Measurements from ENCODE around the gene TNFRSF11A. TPM values are rescaled to one million over a fixed set of nuclear protein-coding genes. Genes with fewer than 3 reads are reported as not detected.

TNFRSF11A gene
- total RNA-seq, 2 experiments from 2014 or later, result 8.0 to 9.7 TPM

GRCh38 chr18:62366992-62367391, 41.9 kb downstream of the TNFRSF11A start:
- no peak for DNase-seq
- no peak overlapping the region for H3K4me3 Mint-ChIP-seq
- peaks cover 46% of the 10 kb centered on the region for H3K36me3 Mint-ChIP-seq
- CTCF ChIA-PET, result no interaction called here
- H3K9me3 Mint-ChIP-seq (ENCODE audit: low read depth), result no peaks in the 10 kb centered on the region
- ATAC-seq, result no peak
- no peak overlapping the region for H3K27ac Mint-ChIP-seq
- peaks cover 68% of the 10 kb centered on the region for H3K4me1 Mint-ChIP-seq
- H3K27me3 Mint-ChIP-seq, result no peaks in the 10 kb centered on the region

- DNase-seq, result no peak
- H3K4me1 Mint-ChIP-seq, result peaks cover 74% of the 10 kb centered on the region
- H3K27ac Mint-ChIP-seq, result peak overlapping the region; percentile 51
- no peaks in the 10 kb centered on the region for H3K27me3 Mint-ChIP-seq
- peak; percentile 77 for ATAC-seq
- CTCF ChIA-PET, result interaction anchor here (0.8 to 1.4 kb wide), 3 partner anchors 44 to 53 kb away, joined by 3 to 4 read pairs (median 3); no protein-coding TSS in a partner anchor
- H3K4me3 Mint-ChIP-seq, result peak overlapping the region; percentile 8
- H3K36me3 Mint-ChIP-seq, result peaks cover 52% of the 10 kb centered on the region
- H3K9me3 Mint-ChIP-seq (ENCODE audit: low read depth), result no peaks in the 10 kb centered on the region
These were observed 43.0 kb downstream of the TNFRSF11A start for GRCh38 chr18:62368100-62368499.

- H3K4me1 Mint-ChIP-seq, result peaks cover 76% of the 10 kb centered on the region
- no peak overlapping the region for H3K27ac Mint-ChIP-seq
- DNase-seq, result no peak
- H3K9me3 Mint-ChIP-seq (ENCODE audit: low read depth), result no peaks in the 10 kb centered on the region
- CTCF ChIA-PET, result interaction anchor here (1.4 kb wide), 1 partner anchor 52 kb away, joined by 4 read pairs; no protein-coding TSS in a partner anchor
- H3K4me3 Mint-ChIP-seq, result no peak overlapping the region
- H3K36me3 Mint-ChIP-seq, result peaks cover 49% of the 10 kb centered on the region
- H3K27me3 Mint-ChIP-seq, result no peaks in the 10 kb centered on the region
- no peak for ATAC-seq
These were observed 44.1 kb downstream of the TNFRSF11A start for GRCh38 chr18:62369129-62369644.

- no peaks in the 10 kb centered on the region for H3K27me3 Mint-ChIP-seq
These were observed 45.3 kb downstream of the TNFRSF11A start for GRCh38 chr18:62370366-62370765.

GRCh38 chr18:62371436-62371835, 46.3 kb downstream of the TNFRSF11A start:
- DNase-seq (no peak), ATAC-seq (no peak)
- Mint-ChIP-seq H3K27ac (no peak overlapping the region), H3K27me3 (no peaks in the 10 kb centered on the region), H3K9me3 (ENCODE audit: low read depth) (no peaks in the 10 kb centered on the region), H3K36me3 (peaks cover 42% of the 10 kb centered on the region), H3K4me3 (no peak overlapping the region), H3K4me1 (peaks cover 71% of the 10 kb centered on the region)
- CTCF ChIA-PET, result no interaction called here

More at GRCh38 chr18:62370366-62370765, 45.3 kb downstream of the TNFRSF11A start:
- Mint-ChIP-seq H3K4me3 (no peak overlapping the region), H3K4me1 (peaks cover 73% of the 10 kb centered on the region), H3K36me3 (peaks cover 45% of the 10 kb centered on the region), H3K27ac (no peak overlapping the region), H3K9me3 (ENCODE audit: low read depth) (no peaks in the 10 kb centered on the region)
- CTCF ChIA-PET, result interaction anchor here (0.6 kb wide), 1 partner anchor 216 kb away, joined by 3 read pairs; no protein-coding TSS in a partner anchor
- DNase-seq (no peak), ATAC-seq (no peak)

- H3K4me1 Mint-ChIP-seq, result peaks cover 66% of the 10 kb centered on the region
- no peak for ATAC-seq
- H3K27me3 Mint-ChIP-seq, result no peaks in the 10 kb centered on the region
- no peak overlapping the region for H3K4me3 Mint-ChIP-seq
- no peaks in the 10 kb centered on the region for H3K9me3 Mint-ChIP-seq (ENCODE audit: low read depth)
- peaks cover 42% of the 10 kb centered on the region for H3K36me3 Mint-ChIP-seq
- CTCF ChIA-PET, result no interaction called here
- no peak overlapping the region for H3K27ac Mint-ChIP-seq
- DNase-seq, result no peak
These were observed 47.0 kb downstream of the TNFRSF11A start for GRCh38 chr18:62372156-62372555.

GRCh38 chr18:62372882-62373281, 47.8 kb downstream of the TNFRSF11A start:
- Mint-ChIP-seq H3K27ac (no peak overlapping the region), H3K27me3 (no peaks in the 10 kb centered on the region), H3K9me3 (ENCODE audit: low read depth) (no peaks in the 10 kb centered on the region), H3K4me3 (no peak overlapping the region), H3K36me3 (peaks cover 43% of the 10 kb centered on the region), H3K4me1 (peaks cover 62% of the 10 kb centered on the region)
- no peak for DNase-seq
- no peak for ATAC-seq
- CTCF ChIA-PET, result no interaction called here

GRCh38 chr18:62374410-62374965, 49.4 kb downstream of the TNFRSF11A start:
- CTCF ChIA-PET, result no interaction called here
- Mint-ChIP-seq H3K9me3 (ENCODE audit: low read depth) (no peaks in the 10 kb centered on the region), H3K27ac (no peak overlapping the region), H3K4me3 (no peak overlapping the region), H3K27me3 (no peaks in the 10 kb centered on the region), H3K36me3 (peaks cover 43% of the 10 kb centered on the region), H3K4me1 (peaks cover 56% of the 10 kb centered on the region)
- ATAC-seq (no peak), DNase-seq (no peak)

GRCh38 chr18:62377131-62377807, 52.2 kb downstream of the TNFRSF11A start:
- no peak overlapping the region for H3K4me3 Mint-ChIP-seq
- CTCF ChIA-PET, result no interaction called here
- peaks cover 46% of the 10 kb centered on the region for H3K36me3 Mint-ChIP-seq
- H3K9me3 Mint-ChIP-seq (ENCODE audit: low read depth), result no peaks in the 10 kb centered on the region
- ATAC-seq (no peak), DNase-seq (no peak)
- no peak overlapping the region for H3K27ac Mint-ChIP-seq
- no peaks in the 10 kb centered on the region for H3K27me3 Mint-ChIP-seq
- peaks cover 31% of the 10 kb centered on the region for H3K4me1 Mint-ChIP-seq

- Mint-ChIP-seq H3K36me3 (peaks cover 51% of the 10 kb centered on the region), H3K27ac (no peak overlapping the region), H3K9me3 (ENCODE audit: low read depth) (no peaks in the 10 kb centered on the region), H3K27me3 (no peaks in the 10 kb centered on the region), H3K4me3 (no peak overlapping the region), H3K4me1 (peaks cover 24% of the 10 kb centered on the region)
- ATAC-seq (no peak), DNase-seq (no peak)
- CTCF ChIA-PET, result interaction anchor here (0.6 to 1.6 kb wide), 4 partner anchors 22 to 205 kb away, joined by 3 to 5 read pairs (median 3); partner anchors contain the start of gene TNFRSF11A
These were observed 53.9 kb downstream of the TNFRSF11A start for GRCh38 chr18:62379051-62379450.

- Mint-ChIP-seq H3K36me3 (peaks cover 54% of the 10 kb centered on the region), H3K9me3 (ENCODE audit: low read depth) (no peaks in the 10 kb centered on the region), H3K27ac (no peak overlapping the region), H3K4me1 (peaks cover 13% of the 10 kb centered on the region), H3K4me3 (no peak overlapping the region), H3K27me3 (no peaks in the 10 kb centered on the region)
- ATAC-seq, result no peak
- CTCF ChIA-PET, result no interaction called here
- no peak for DNase-seq
These were observed 56.3 kb downstream of the TNFRSF11A start for GRCh38 chr18:62381373-62381772.

- Mint-ChIP-seq H3K36me3 (peaks cover 51% of the 10 kb centered on the region), H3K9me3 (ENCODE audit: low read depth) (no peaks in the 10 kb centered on the region), H3K4me3 (no peak overlapping the region), H3K4me1 (peaks cover 7% of the 10 kb centered on the region), H3K27ac (no peak overlapping the region), H3K27me3 (no peaks in the 10 kb centered on the region)
- ATAC-seq (no peak), DNase-seq (no peak)
- CTCF ChIA-PET, result interaction anchor here (1.1 kb wide), 1 partner anchor 42 kb away, joined by 4 read pairs; no protein-coding TSS in a partner anchor
These were observed 59.0 kb downstream of the TNFRSF11A start for GRCh38 chr18:62384068-62384467.

- DNase-seq (no peak), ATAC-seq (no peak)
- Mint-ChIP-seq H3K36me3 (peaks cover 45% of the 10 kb centered on the region), H3K27ac (no peak overlapping the region), H3K4me1 (peaks cover 4% of the 10 kb centered on the region), H3K9me3 (ENCODE audit: low read depth) (no peaks in the 10 kb centered on the region), H3K27me3 (no peaks in the 10 kb centered on the region), H3K4me3 (no peak overlapping the region)
- CTCF ChIA-PET, result no interaction called here
These were observed 59.5 kb downstream of the TNFRSF11A start for GRCh38 chr18:62384610-62385097.

GRCh38 chr18:62386091-62386490, 61.0 kb downstream of the TNFRSF11A start:
- H3K9me3 Mint-ChIP-seq (ENCODE audit: low read depth), result peaks cover 3% of the 10 kb centered on the region
- no peak for ATAC-seq
- H3K27ac Mint-ChIP-seq, result no peak overlapping the region
- peaks cover 43% of the 10 kb centered on the region for H3K36me3 Mint-ChIP-seq
- H3K4me1 Mint-ChIP-seq, result peaks cover 7% of the 10 kb centered on the region
- CTCF ChIA-PET, result interaction anchor here (1.0 kb wide), 1 partner anchor 39 kb away, joined by 3 read pairs; no protein-coding TSS in a partner anchor
- peaks cover 2% of the 10 kb centered on the region for H3K27me3 Mint-ChIP-seq
- DNase-seq, result no peak
- no peak overlapping the region for H3K4me3 Mint-ChIP-seq
